TTC549 (cell line): ENCODE data around the gene CSTF3.
A peak's percentile ranks its signal among the peaks of the same experiment; 100 is the strongest.
"Not testable (repeated sequence)": the region's sequence is repeated elsewhere in the genome, so short reads cannot be mapped to it uniquely, and the experiment has no call there.

Experiments used
- FAIRE-seq: peaks from 2 replicates; lab custom pipeline; 2012; peaks lifted over from hg19 to GRCh38; lab: Jason Lieb, UNC

Gene CSTF3

GRCh38 chr11:33161120-33162005, at the start of gene CSTF3:
CSTF3 (minus strand) TSS chr11:33161480; CDS start chr11:33161325, 155 bp downstream.
- FAIRE-seq, result peak; percentile 96

DNA sequence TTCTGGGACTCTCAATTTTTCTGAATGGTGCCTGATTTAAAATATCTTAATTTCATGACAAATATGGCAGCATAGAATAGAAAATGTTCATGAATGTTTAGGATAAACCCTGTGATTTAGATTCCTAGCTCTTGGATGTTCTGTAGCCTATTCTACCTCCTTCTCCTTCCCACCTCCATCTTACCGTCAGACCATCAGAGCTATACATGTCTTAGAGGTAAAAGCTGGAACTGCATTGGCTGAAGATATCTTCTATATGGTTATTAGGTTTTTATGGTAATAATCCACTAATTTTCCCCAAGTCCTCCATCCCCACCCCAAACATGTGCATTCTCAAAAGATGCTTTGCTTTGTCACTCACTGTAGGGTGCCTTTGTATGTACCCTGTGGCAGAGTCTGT, 46.9 kb upstream of the CSTF3 start:
- no peak for FAIRE-seq

DNA sequence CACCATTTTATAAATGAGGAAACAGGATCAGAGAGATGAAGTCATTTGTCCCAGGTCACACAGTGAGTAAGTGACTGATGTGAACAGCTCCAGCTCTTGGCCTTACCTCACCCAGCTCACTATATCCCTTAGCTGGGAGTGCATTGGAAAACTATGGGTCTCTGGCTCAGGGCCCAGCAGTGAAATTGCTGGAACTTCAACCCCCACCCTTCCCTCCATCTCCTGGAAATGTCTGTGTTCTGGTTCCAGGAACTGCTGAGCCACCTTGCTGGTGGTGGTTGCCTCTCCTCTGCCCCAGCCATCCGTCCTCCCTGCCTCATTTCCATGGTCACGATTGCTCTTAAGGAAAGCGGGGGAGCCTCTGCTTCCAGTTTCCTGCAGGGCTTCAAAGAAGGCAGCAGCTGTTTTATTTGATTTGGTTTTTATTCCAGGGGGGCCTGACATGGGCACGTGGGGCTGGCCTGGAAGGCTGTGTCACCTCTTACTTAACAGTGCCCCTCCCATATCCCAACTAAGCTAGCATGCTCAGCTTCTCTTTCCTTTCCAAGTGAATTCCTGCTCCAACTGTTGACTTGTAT, 46.2 kb upstream of the CSTF3 start:
- FAIRE-seq, result no peak

DNA sequence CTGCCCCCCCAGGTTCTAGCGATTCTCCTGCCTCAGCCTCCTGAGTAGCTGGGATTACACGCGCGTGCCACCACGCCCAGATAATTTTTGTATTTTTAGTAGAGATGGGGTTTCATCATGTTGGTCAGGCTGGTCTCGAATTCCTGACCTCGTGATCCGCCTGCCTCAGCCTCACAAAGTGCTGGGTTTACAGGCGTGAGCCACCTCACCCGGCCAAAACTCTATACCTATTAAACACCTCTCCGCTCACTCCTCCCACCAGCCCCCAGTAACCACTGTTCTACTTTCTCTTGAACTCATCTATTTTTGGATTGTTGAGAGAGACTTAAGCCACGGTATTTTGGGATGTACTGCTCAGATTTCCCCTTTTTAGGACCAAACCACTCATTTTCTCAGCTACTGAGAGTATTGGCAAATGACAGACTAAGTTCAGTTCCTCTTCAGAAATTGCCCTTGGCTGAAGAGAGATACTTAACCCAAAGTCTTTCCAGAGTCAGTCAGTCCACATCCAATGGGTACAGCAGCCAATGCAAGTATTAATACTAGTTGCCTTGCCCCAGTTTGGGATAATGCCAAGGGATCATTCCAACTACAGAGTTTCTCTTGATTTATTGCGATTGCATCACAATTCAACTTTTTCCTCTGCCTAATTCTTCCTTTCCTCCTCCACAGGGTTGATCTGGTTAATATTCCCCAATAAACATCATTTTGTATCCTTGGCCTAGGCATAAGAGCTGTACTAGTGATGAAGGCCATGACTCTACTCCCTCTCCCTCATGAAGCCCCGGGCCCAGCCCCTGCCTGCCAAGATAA, 36.8 kb upstream of the CSTF3 start:
- no peak for FAIRE-seq

DNA sequence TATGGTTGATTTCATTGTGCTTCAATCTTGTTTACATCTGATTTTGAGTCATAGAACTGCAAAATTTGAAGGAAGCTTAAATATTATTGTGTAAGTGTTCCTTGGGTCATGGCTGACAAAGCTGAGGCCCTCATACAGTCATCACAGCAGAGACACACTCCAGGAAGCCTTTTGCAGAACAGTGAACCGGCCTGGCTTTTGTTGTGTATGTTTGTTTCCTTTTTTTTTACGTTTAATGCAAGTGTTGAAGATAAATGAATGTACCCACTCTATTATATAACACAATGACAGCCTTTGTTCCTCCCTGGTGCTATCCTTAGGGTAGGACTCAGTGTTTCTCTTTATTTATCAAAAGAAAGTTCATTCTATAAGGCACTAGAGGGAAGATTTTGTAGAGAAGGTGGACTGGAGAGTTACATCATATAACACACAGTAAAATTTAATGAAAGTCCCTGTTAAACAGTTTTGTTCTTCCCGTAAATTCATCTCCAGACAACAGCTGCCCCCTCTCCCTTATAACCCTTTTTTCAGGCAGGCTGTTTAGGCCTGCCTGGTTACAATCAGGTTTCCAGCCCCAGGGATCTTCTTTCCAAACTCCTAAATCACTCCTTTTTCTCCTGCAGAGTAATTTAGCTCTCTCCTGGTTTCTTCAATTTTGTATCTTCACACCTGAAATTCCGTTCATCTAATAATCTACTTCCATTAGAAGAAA, 34.3 kb upstream of the CSTF3 start:
- FAIRE-seq, result no peak

DNA sequence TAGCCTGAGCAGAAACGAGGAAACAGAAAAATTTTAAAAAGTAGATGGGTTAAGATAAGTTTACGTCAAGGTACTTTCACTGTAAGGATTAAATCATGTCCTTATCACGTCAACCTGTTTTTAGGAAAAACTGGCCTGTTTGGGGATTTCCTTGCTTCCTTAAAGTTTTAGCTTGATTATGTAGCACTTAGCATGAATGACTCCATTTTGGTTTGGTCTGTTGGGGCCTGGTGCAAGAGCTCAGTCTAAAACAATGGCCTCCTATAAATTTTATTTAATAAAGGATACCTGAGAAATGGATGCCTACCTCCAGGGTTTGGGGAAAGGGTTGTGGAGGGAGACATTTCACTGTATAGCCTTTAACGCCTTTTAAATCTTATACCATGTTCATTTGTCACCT, 33.2 kb upstream of the CSTF3 start:
- no peak for FAIRE-seq

DNA sequence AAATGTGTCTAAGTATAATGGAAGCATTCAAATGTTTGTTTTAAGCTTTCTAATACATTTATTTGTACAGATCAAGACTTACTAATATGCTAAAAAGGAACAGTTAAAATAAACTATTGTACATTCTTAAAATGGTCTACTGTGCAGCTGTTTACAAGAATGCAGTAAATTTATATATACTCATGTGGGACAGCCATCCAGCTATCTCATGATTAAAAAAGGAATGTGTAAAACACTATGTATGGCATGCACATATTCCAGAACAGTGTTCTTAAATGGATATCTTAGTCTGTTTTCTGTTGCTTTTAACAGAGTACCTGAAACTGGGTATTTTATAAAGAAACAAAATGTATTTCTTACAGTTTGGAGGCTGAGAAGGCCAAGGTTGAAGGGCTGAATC, 30.2 kb upstream of the CSTF3 start:
- FAIRE-seq, result no peak

- no peak for FAIRE-seq
These were observed 26.9 kb upstream of the CSTF3 start for GRCh38 chr11:33187998-33188722.

DNA sequence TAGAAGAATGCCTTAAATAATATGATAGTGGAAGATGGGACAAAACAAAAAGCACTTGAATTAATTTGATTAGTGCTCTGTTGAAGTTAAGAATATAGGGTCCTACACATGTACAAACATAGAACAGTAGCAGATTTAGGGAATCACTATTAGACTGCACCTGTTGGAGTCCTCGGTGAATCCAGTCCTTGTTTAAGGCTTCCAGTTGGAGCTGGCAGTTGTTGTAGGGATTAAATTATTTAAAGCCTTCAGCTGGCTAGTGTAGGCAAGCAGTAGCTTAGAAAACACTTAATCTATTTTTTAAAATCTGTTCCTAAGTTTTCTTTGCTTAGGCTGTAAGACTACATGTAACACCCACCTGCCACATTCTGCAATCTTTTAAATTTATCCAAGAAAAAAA, 24.5 kb upstream of the CSTF3 start:
- no peak for FAIRE-seq

- no peak for FAIRE-seq
These were observed 21.1 kb upstream of the CSTF3 start for GRCh38 chr11:33182246-33182878.

GRCh38 chr11:33179348-33179803, 18.1 kb upstream of the CSTF3 start:
- no peak for FAIRE-seq

GRCh38 chr11:33178443-33179180, 17.3 kb upstream of the CSTF3 start:
- no peak for FAIRE-seq

DNA sequence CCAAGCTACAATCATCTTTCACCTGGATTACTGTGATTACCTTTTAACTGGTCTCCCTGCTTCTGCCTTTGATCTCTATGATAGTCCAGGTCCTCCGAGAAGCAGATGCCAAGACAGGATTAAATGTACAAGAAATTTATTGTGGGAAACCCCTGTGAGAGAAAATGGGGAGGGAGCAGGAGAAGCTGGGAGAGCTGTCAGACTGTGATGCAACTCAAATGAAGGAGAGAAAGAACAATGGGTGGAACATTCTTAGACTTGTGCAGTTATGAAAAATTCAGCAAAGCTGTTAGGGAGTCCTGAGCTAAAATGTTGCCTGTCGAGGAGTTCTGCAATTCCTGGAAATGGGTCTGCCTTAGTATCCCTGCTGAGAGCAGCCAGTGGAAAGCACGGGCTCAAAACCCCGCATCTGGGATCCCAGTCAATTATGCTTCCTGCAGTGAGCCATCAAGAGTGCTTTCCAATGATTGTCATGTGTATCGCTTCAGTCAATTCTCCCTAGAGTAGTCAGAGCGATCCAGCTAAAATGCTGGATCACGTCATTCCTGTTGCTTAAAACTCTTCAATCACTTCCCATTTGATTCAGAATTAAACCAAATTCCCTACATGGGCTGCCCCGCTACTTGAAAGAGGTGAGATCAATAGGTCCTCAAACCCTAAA, 16.5 kb upstream of the CSTF3 start:
- FAIRE-seq, result no peak

- not testable (repeated sequence) for FAIRE-seq
These were observed 15.5 kb upstream of the CSTF3 start for GRCh38 chr11:33176760-33177159.

DNA sequence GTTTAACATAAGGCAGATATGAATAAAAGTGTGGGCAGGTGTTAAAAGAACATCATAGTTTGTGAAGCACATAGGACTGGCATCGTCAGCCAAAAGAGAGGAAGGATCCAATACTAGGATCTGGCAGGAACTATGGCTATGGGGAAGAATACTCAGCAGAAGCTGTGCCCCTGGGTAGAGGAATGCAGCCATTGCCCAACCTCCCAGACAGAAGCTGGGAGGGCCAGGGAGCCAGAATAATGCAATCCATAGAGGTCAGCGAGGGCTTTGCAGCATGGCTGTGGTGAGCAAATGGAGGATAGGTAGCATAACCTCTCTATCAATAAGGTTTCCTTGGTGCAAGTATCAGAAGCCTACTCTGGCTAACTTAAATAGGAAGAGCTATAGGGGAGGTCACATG, 11.7 kb upstream of the CSTF3 start:
- FAIRE-seq, result no peak

GRCh38 chr11:33172345-33172744, 11.1 kb upstream of the CSTF3 start:
- FAIRE-seq, result no peak

- no peak for FAIRE-seq
These were observed 10.0 kb upstream of the CSTF3 start for GRCh38 chr11:33171251-33171650.

DNA sequence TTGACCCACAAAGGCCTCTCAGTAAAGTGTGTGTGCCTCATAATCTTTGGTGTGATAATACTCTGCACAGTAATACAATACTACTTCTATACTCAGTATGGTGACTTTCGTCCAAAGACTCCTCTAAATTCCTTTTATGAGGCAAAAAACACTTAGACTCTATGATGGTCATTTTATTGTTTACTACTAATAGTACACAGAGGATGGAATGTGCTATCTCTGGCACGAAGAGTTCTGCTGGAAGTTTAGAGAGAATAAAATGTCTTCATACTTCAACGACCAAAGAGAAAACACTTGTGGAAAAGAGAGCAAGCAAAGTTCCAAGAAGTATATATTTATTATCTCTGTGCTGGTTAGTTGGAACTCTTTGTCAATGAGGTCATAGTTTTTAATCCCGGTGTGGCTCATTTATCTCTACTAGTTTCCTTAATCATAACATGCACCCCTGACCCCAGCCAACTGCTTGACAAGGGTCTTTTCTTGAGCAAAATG, 7.5 kb upstream of the CSTF3 start:
- FAIRE-seq, result no peak

DNA sequence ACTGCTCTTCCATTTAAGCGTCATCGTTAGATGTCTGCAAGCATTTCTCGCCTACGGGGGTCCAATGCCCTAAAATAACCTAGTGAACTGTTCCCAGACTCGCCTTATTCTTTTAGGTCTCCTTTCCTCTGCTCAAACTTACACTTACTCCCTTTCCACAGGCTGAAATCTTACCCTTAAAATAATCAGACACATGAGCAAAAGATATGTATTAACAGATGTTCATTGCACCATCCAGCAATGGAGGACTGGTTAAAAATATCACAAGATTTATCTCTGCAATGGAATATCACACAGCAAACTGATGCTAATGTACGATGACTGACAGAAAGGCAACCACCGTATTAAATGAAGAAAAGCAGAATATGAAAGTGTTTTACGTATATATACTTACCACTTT, 1.6 kb upstream of the CSTF3 start:
- FAIRE-seq, result no peak

- FAIRE-seq, result no peak
These were observed 693 bp downstream of the CSTF3 start for GRCh38 chr11:33160587-33160986.
